Erythroblast (primary cell): Measurements from ENCODE around the gene MCCC2.

Experiments
- GATA1 ChIP-seq: IDR thresholded peaks from 2 replicates; pipeline ENCODE4 v1.6.1; 2011; ENCODE audit warnings: low read depth, mild to moderate bottlenecking, control low read depth, low read length, moderate library complexity
- POLR2A ChIP-seq: IDR thresholded peaks from 2 replicates; pipeline ENCODE4 v1.6.1; 2011; ENCODE audit warnings: mild to moderate bottlenecking, low read length

- TF ChIP-seq POLR2A (no peak), GATA1 (no peak)
These were observed 844 bp upstream of the MCCC2 start for GRCh38 chr5:71586052-71586940.
